ENCODE results near the gene RNF212.

Gene RNF212

GRCh38 chr4:1033840-1034551 lies 79.4 kb downstream of the RNF212 start:
- DNase-seq, result peak; percentile 48

- no peak for DNase-seq
Measured at GRCh38 chr4:1032861-1033260, 80.5 kb downstream of the RNF212 start.

- no peak for DNase-seq
Measured at GRCh38 chr4:1031956-1032795, 81.2 kb downstream of the RNF212 start.

- DNase-seq, result no peak
Measured at GRCh38 chr4:1031346-1031745, 82.0 kb downstream of the RNF212 start.

GRCh38 chr4:1030559-1030958 lies 82.8 kb downstream of the RNF212 start:
- no peak for DNase-seq

- DNase-seq, result no peak
Measured at GRCh38 chr4:1030031-1030430, 83.3 kb downstream of the RNF212 start.

- DNase-seq, result no peak
Measured at GRCh38 chr4:1029529-1029928, 83.8 kb downstream of the RNF212 start.

- DNase-seq, result no peak
Measured at GRCh38 chr4:1028574-1029220, 84.7 kb downstream of the RNF212 start.

- DNase-seq, result no peak
Measured at GRCh38 chr4:1027915-1028238, 85.5 kb downstream of the RNF212 start.

- no peak for DNase-seq
Measured at GRCh38 chr4:1027219-1027914, 86.0 kb downstream of the RNF212 start.

- no peak for DNase-seq
Measured at GRCh38 chr4:1026115-1026514, 87.2 kb downstream of the RNF212 start.

- DNase-seq, result no peak
Measured at GRCh38 chr4:1024882-1025545, 88.3 kb downstream of the RNF212 start.

GRCh38 chr4:1023895-1024740 lies 89.2 kb downstream of the RNF212 start:
- DNase-seq, result no peak

- DNase-seq, result no peak
Measured at GRCh38 chr4:1023075-1023640, 90.2 kb downstream of the RNF212 start.

- DNase-seq, result no peak
Measured at GRCh38 chr4:1022739-1023066, 90.7 kb downstream of the RNF212 start.

GRCh38 chr4:1022051-1022738 lies 91.2 kb downstream of the RNF212 start:
- no peak for DNase-seq
